ENCODE measurements around the gene GTF3C5.

GRCh38 chr9:133003071-133003461, 27.7 kb upstream of the GTF3C5 start:
- TF ChIP-seq, protein P1, sequence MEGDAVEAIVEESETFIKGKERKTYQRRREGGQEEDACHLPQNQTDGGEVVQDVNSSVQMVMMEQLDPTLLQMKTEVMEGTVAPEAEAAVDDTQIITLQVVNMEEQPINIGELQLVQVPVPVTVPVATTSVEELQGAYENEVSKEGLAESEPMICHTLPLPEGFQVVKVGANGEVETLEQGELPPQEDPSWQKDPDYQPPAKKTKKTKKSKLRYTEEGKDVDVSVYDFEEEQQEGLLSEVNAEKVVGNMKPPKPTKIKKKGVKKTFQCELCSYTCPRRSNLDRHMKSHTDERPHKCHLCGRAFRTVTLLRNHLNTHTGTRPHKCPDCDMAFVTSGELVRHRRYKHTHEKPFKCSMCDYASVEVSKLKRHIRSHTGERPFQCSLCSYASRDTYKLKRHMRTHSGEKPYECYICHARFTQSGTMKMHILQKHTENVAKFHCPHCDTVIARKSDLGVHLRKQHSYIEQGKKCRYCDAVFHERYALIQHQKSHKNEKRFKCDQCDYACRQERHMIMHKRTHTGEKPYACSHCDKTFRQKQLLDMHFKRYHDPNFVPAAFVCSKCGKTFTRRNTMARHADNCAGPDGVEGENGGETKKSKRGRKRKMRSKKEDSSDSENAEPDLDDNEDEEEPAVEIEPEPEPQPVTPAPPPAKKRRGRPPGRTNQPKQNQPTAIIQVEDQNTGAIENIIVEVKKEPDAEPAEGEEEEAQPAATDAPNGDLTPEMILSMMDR (IDR thresholded peaks at IDR 0.05): no peak
- TF ChIP-seq EZH2 (IDR thresholded peaks at IDR 0.05) (no peak), EZH2phosphoT487 (IDR thresholded peaks at IDR 0.05) (no peak)
